Measurements from ENCODE around the gene GNB1.
A peak's percentile ranks its signal among the peaks of the same experiment; 100 is the strongest.

Gene GNB1

GRCh38 chr1:1918901-1919303 is 28.0 kb upstream of the GNB1 start, which contains the start of gene TMEM52:
Gene TMEM52, minus strand, starts transcription at chr1:1919279. Its CDS starts 14 bp downstream, at chr1:1919265.
- Histone ChIP-seq H2BK15ac (ENCODE audit: low read length) (peak within 1 kb of the TSS; percentile 100), H2AK5ac (ENCODE audit: low read depth, low read length) (peak within 1 kb of the TSS; percentile 93), H2BK120ac (ENCODE audit: low read depth, low read length) (peak within 1 kb of the TSS; percentile 100), H3K4me3 (ENCODE audit: low read length in 2 of 2) (peak within 1 kb of the TSS; percentile 43 to 89), H3K23ac (ENCODE audit: low read depth, low read length, poor library complexity) (peak within 1 kb of the TSS; percentile 98), H3K79me1 (ENCODE audit: low read depth, low read length) (peaks cover 12% of the 10 kb centered on the region), H3K27me3 (ENCODE audit: control insufficient read depth in 3 of 3, insufficient read depth in 3 of 3, low read depth in 1 of 3, low read length in 3 of 3) (peaks cover 0 to 48% (median 11%) of the 10 kb centered on the region in 3 experiments), H3K27ac (replicated peaks; ENCODE audit: low read length) (peak within 1 kb of the TSS; percentile 56), H3K4ac (ENCODE audit: low read length) (peak within 1 kb of the TSS; percentile 58), H2BK12ac (ENCODE audit: low read length) (peak within 1 kb of the TSS; percentile 98), H3K4me2 (ENCODE audit: insufficient read depth, low read length, poor library complexity, severe bottlenecking) (peak within 1 kb of the TSS; percentile 89), H3K18ac (ENCODE audit: low read length) (peak within 1 kb of the TSS; percentile 94), H3K9me3 (replicated peaks in 1 of 2; ENCODE audit: control insufficient read depth in 2 of 2, insufficient read depth in 1 of 2, low read depth in 1 of 2, low read length in 2 of 2) (no peaks in the 10 kb centered on the region), H3K4me1 (ENCODE audit: control insufficient read depth in 2 of 2, insufficient read depth in 1 of 2, low read depth in 1 of 2, low read length in 2 of 2) (peaks cover 8 to 10% of the 10 kb centered on the region in 2 donors), H2BK5ac (ENCODE audit: low read length) (peak within 1 kb of the TSS; percentile 91), H3K9ac (ENCODE audit: low read depth, low read length, poor library complexity) (peak within 1 kb of the TSS; percentile 86), H3K14ac (ENCODE audit: low read length) (peak within 1 kb of the TSS; percentile 82), H4K91ac (ENCODE audit: low read depth, low read length, poor library complexity) (peak within 1 kb of the TSS; percentile 83), H3K36me3 (replicated peaks in 1 of 2; ENCODE audit: control insufficient read depth in 2 of 2, insufficient read depth in 2 of 2, low read length in 2 of 2) (no peaks in the 10 kb centered on the region), H2AFZ (ENCODE audit: low read length) (peak within 1 kb of the TSS; percentile 84), H4K8ac (ENCODE audit: low read depth, low read length) (peak within 1 kb of the TSS; percentile 65)
- no peak for DNase-seq (ENCODE audit: low spot score)
- no CpG with 5 or more reads among the region's 44 CpGs for WGBS, 2 donors (ENCODE audit: extremely low coverage in 2 of 2, insufficient read length in 2 of 2, insufficient replicate concordance in 1 of 2)

GRCh38 chr1:1917995-1918900 is 27.4 kb upstream of the GNB1 start:
- no peak overlapping the region for H4K8ac ChIP-seq (ENCODE audit: low read depth, low read length)
- no peak for DNase-seq (ENCODE audit: low spot score)
- H2BK12ac ChIP-seq (ENCODE audit: low read length) = peak overlapping the region; percentile 77
- H4K91ac ChIP-seq (ENCODE audit: low read depth, low read length, poor library complexity) = peak overlapping the region; percentile 79
- peak overlapping the region; percentile 83 for H2BK5ac ChIP-seq (ENCODE audit: low read length)
- H3K23ac ChIP-seq (ENCODE audit: low read depth, low read length, poor library complexity) = peak overlapping the region; percentile 80
- H2BK15ac ChIP-seq (ENCODE audit: low read length) = peak overlapping the region; percentile 92
- H3K14ac ChIP-seq (ENCODE audit: low read length) = peak overlapping the region; percentile 71
- H3K4ac ChIP-seq (ENCODE audit: low read length) = no peak overlapping the region
- H3K18ac ChIP-seq (ENCODE audit: low read length) = peak overlapping the region; percentile 94
- H3K4me1 ChIP-seq (ENCODE audit: control insufficient read depth in 2 of 2, insufficient read depth in 1 of 2, low read depth in 1 of 2, low read length in 2 of 2) = peaks cover 8 to 10% of the 10 kb centered on the region in 2 donors
- H3K27ac ChIP-seq (replicated peaks; ENCODE audit: low read length) = no peak overlapping the region
- H3K36me3 ChIP-seq (replicated peaks in 1 of 2; ENCODE audit: control insufficient read depth in 2 of 2, insufficient read depth in 2 of 2, low read length in 2 of 2) = no peaks in the 10 kb centered on the region
- no peaks in the 10 kb centered on the region for H3K9me3 ChIP-seq (replicated peaks in 1 of 2; ENCODE audit: control insufficient read depth in 2 of 2, insufficient read depth in 1 of 2, low read depth in 1 of 2, low read length in 2 of 2)
- H3K4me2 ChIP-seq (ENCODE audit: insufficient read depth, low read length, poor library complexity, severe bottlenecking) = peak overlapping the region; percentile 66
- no CpG with 5 or more reads among the region's 46 CpGs for WGBS, 2 donors (ENCODE audit: extremely low coverage in 2 of 2, insufficient read length in 2 of 2, insufficient replicate concordance in 1 of 2)
- peak overlapping the region; percentile 43 to 89 for H3K4me3 ChIP-seq (ENCODE audit: low read length in 2 of 2)
- H3K79me1 ChIP-seq (ENCODE audit: low read depth, low read length) = peaks cover 10% of the 10 kb centered on the region
- H2AK5ac ChIP-seq (ENCODE audit: low read depth, low read length) = peak overlapping the region; percentile 41
- H2BK120ac ChIP-seq (ENCODE audit: low read depth, low read length) = peak overlapping the region; percentile 87
- H2AFZ ChIP-seq (ENCODE audit: low read length) = peak overlapping the region; percentile 84
- peaks cover 0 to 51% (median 11%) of the 10 kb centered on the region in 3 experiments for H3K27me3 ChIP-seq (ENCODE audit: control insufficient read depth in 3 of 3, insufficient read depth in 3 of 3, low read depth in 1 of 3, low read length in 3 of 3)
- H3K9ac ChIP-seq (ENCODE audit: low read depth, low read length, poor library complexity) = peak overlapping the region; percentile 77

GRCh38 chr1:1917304-1917976 is 26.6 kb upstream of the GNB1 start:
- Histone ChIP-seq H3K14ac (ENCODE audit: low read length) (no peak overlapping the region), H3K4ac (ENCODE audit: low read length) (no peak overlapping the region), H4K8ac (ENCODE audit: low read depth, low read length) (no peak overlapping the region), H2BK15ac (ENCODE audit: low read length) (peak overlapping the region; percentile 7), H3K27me3 (ENCODE audit: control insufficient read depth in 3 of 3, insufficient read depth in 3 of 3, low read depth in 1 of 3, low read length in 3 of 3) (peaks cover 0 to 51% (median 11%) of the 10 kb centered on the region in 3 experiments), H2AFZ (ENCODE audit: low read length) (no peak overlapping the region), H2AK5ac (ENCODE audit: low read depth, low read length) (no peak overlapping the region), H3K4me1 (ENCODE audit: control insufficient read depth in 2 of 2, insufficient read depth in 1 of 2, low read depth in 1 of 2, low read length in 2 of 2) (peaks cover 8 to 10% of the 10 kb centered on the region in 2 donors), H2BK12ac (ENCODE audit: low read length) (no peak overlapping the region), H3K4me2 (ENCODE audit: insufficient read depth, low read length, poor library complexity, severe bottlenecking) (no peak overlapping the region), H2BK120ac (ENCODE audit: low read depth, low read length) (no peak overlapping the region), H3K23ac (ENCODE audit: low read depth, low read length, poor library complexity) (peak overlapping the region; percentile 15), H3K18ac (ENCODE audit: low read length) (no peak overlapping the region), H3K36me3 (replicated peaks in 1 of 2; ENCODE audit: control insufficient read depth in 2 of 2, insufficient read depth in 2 of 2, low read length in 2 of 2) (no peaks in the 10 kb centered on the region), H3K9me3 (replicated peaks in 1 of 2; ENCODE audit: control insufficient read depth in 2 of 2, insufficient read depth in 1 of 2, low read depth in 1 of 2, low read length in 2 of 2) (no peaks in the 10 kb centered on the region), H4K91ac (ENCODE audit: low read depth, low read length, poor library complexity) (no peak overlapping the region), H2BK5ac (ENCODE audit: low read length) (no peak overlapping the region), H3K27ac (replicated peaks; ENCODE audit: low read length) (no peak overlapping the region), H3K4me3 (ENCODE audit: low read length in 2 of 2) (no peak overlapping the region), H3K79me1 (ENCODE audit: low read depth, low read length) (peaks cover 10% of the 10 kb centered on the region), H3K9ac (ENCODE audit: low read depth, low read length, poor library complexity) (no peak overlapping the region)
- no peak for DNase-seq (ENCODE audit: low spot score)
- WGBS, 2 donors (ENCODE audit: extremely low coverage in 2 of 2, insufficient read length in 2 of 2, insufficient replicate concordance in 1 of 2) = no CpG with 5 or more reads among the region's 14 CpGs

- WGBS, 2 donors (ENCODE audit: extremely low coverage in 2 of 2, insufficient read length in 2 of 2, insufficient replicate concordance in 1 of 2) = no CpG with 5 or more reads among the region's 19 CpGs
These were observed 26.0 kb upstream of the GNB1 start for GRCh38 chr1:1916851-1917251.

More at GRCh38 chr1:1916851-1917251, 26.0 kb upstream of the GNB1 start:
- Histone ChIP-seq H2AK5ac (ENCODE audit: low read depth, low read length) (no peak overlapping the region), H3K4me1 (ENCODE audit: control insufficient read depth in 2 of 2, insufficient read depth in 1 of 2, low read depth in 1 of 2, low read length in 2 of 2) (peaks cover 8 to 10% of the 10 kb centered on the region in 2 donors), H2BK12ac (ENCODE audit: low read length) (no peak overlapping the region), H3K18ac (ENCODE audit: low read length) (no peak overlapping the region), H2BK120ac (ENCODE audit: low read depth, low read length) (no peak overlapping the region), H2BK15ac (ENCODE audit: low read length) (peak overlapping the region; percentile 55), H4K91ac (ENCODE audit: low read depth, low read length, poor library complexity) (no peak overlapping the region), H3K14ac (ENCODE audit: low read length) (no peak overlapping the region), H3K27me3 (ENCODE audit: control insufficient read depth in 3 of 3, insufficient read depth in 3 of 3, low read depth in 1 of 3, low read length in 3 of 3) (peaks cover 0 to 51% (median 11%) of the 10 kb centered on the region in 3 experiments), H2BK5ac (ENCODE audit: low read length) (no peak overlapping the region), H3K27ac (replicated peaks; ENCODE audit: low read length) (no peak overlapping the region), H3K4ac (ENCODE audit: low read length) (no peak overlapping the region), H3K4me2 (ENCODE audit: insufficient read depth, low read length, poor library complexity, severe bottlenecking) (no peak overlapping the region), H4K8ac (ENCODE audit: low read depth, low read length) (no peak overlapping the region), H3K4me3 (ENCODE audit: low read length in 2 of 2) (no peak overlapping the region), H3K9ac (ENCODE audit: low read depth, low read length, poor library complexity) (no peak overlapping the region), H3K36me3 (replicated peaks in 1 of 2; ENCODE audit: control insufficient read depth in 2 of 2, insufficient read depth in 2 of 2, low read length in 2 of 2) (no peaks in the 10 kb centered on the region), H3K23ac (ENCODE audit: low read depth, low read length, poor library complexity) (peak overlapping the region; percentile 10), H3K79me1 (ENCODE audit: low read depth, low read length) (peaks cover 8% of the 10 kb centered on the region), H3K9me3 (replicated peaks in 1 of 2; ENCODE audit: control insufficient read depth in 2 of 2, insufficient read depth in 1 of 2, low read depth in 1 of 2, low read length in 2 of 2) (no peaks in the 10 kb centered on the region), H2AFZ (ENCODE audit: low read length) (no peak overlapping the region)
- no peak for DNase-seq (ENCODE audit: low spot score)
